ENCODE data around the gene SMTNL2. TPM values are rescaled to one million over a fixed set of nuclear protein-coding genes. Genes with fewer than 3 reads are reported as not detected.
A peak's percentile ranks its signal among the peaks of the same experiment; 100 is the strongest.
"Not testable (repeated sequence)": the region's sequence is repeated elsewhere in the genome, so short reads cannot be mapped to it uniquely, and the experiment has no call there.

SMTNL2 gene
- total RNA-seq, 1 experiment from 2014 or later, result 2.9 TPM

DNA sequence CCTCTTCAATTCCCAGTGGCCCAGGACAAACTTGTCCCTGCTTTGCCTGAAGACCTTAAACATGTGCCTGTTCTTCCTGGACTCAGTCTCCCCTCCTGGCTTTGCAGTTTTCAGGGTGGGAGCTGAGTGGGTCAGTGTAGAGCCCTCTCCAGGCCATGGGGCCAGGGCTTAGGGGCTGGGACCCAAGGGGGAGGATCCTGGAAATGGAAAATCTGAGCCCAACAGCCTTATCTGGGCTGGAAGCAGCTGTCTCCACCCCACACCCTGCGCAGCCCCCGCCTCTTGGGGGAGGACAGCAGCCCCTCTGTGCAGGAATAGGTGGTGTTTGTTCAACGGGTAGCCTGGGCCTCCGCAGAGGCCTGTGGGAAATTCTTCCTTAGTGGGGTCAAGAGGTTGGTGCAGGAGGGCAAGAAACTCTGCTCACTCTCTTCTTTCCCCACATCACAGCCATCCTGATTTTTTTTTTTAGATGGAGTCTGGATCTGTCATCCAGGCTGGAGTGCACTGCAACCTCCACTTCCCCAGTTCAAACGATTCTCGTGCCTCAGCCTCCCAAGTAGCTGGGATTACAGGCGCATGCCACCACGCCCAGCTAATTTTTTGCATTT, 6.8 kb upstream of the SMTNL2 start:
- in situ Hi-C loops (cut with HindIII; ENCODE audit: low pct_unique_long_range_greater_than_20kb, low sequenced_read_pairs), result no loop called here
- no peak for DNase-seq (ENCODE audit: low read depth)

DNA sequence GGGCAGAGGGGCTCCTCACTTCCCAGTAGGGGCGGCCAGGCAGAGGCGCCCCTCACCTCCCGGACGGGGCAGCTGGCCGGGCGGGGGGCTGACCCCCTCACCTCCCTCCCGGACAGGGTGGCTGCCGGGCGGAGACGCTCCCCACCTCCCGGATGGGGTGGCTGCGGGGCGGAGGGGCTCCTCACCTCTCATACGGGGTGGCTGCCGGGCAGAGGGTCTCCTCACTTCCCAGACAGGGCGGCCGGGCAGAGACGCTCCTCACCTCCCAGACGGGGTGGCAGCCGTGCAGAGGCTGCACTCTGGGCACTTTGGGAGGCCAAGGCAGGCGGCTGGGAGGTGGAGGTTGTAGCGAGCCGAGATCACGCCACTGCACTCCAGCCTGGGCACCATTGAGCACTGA, 6.0 kb upstream of the SMTNL2 start:
- DNase-seq (ENCODE audit: low read depth); in situ Hi-C loops (cut with HindIII; ENCODE audit: low pct_unique_long_range_greater_than_20kb, low sequenced_read_pairs): not testable (repeated sequence)

DNA sequence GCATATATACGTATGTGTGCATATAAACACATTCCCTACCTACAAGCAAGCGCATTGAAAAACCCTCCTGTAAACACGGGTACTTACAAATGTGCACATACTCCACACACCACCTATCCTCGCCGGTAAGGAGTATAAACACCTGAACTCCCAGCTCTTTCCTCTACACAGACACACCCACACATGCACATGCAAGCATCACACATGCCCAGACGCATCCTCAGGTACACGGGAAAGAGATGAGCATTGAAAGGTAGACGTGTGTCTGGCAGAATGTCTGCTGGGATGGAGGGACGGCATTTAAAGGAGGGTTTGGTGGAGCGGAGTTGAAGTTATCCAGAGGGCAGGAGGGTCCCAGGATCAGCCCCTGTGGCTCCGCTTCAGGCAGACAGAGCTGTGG, 4.7 kb upstream of the SMTNL2 start:
- in situ Hi-C loops (cut with HindIII; ENCODE audit: low pct_unique_long_range_greater_than_20kb, low sequenced_read_pairs), result no loop called here
- DNase-seq (ENCODE audit: low read depth), result no peak

DNA sequence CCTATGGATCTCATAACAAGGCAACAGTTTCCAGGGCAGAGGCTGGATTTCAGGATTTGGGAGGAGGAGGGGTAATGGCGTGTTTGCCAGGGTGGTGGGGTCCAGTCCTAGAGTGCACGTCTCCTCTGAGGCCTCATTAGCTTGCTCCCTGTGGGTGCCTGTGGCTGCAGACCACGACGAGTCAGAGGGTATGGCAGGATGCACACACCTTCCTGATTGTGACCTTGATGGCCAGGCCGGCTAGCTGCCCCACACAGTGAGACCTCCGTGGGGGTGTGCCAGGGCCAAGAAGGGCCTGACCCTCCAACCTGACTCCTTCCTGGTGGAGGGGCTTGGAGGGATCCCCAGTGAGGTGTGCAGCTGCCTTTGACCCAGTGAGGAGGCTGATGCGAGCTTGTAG, 4.0 kb upstream of the SMTNL2 start:
- peak; percentile 17 for DNase-seq (ENCODE audit: low read depth)
- in situ Hi-C loops (cut with HindIII; ENCODE audit: low pct_unique_long_range_greater_than_20kb, low sequenced_read_pairs), result no loop called here

DNA sequence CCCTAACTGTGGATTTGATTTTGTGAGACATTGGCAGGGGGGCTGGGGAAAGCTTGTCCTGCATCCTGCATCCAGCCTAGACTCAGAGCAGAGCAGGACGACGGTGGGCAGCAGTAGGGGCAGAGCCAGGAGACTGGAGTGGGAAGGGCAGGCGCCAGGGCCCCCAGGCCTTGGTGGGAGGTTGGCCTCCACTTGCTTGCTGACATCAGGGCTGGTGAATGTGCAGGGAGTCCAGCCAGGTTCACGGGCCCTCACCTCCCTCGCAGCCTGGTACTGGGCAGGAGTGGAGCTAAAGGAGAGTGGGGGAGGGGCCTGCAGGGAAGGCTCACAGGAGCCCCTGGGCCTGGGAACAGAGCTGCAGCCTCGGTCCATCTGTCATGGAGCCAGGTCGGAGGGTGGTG, 2.2 kb upstream of the SMTNL2 start:
- no peak for DNase-seq (ENCODE audit: low read depth)

DNA sequence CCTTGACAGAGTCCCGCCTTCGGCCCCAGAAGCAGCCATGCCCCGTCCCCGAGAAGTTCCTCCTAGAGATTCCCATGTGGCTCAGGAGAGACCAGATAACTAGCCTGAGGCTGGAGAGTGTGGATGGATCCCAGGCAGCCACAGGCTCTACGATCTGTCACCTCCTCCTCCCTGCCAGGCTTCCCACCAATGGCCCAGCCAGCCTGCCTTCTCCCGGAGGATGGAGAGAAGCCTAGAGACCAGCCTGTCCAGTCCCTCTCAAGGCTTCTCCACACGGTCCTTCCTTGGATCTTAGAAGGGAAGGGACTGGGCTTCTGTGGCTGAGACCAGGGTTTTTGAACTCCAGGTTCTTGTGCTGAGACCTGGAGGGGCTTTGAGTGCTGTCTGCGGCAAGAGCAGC, 1.6 kb upstream of the SMTNL2 start:
- in situ Hi-C loops (cut with HindIII; ENCODE audit: low pct_unique_long_range_greater_than_20kb, low sequenced_read_pairs), result no loop called here
- DNase-seq (ENCODE audit: low read depth), result no peak

More for the DNA sequence above, 2.2 kb upstream of the SMTNL2 start:
- in situ Hi-C loops (cut with HindIII; ENCODE audit: low pct_unique_long_range_greater_than_20kb, low sequenced_read_pairs), result no loop called here

DNA sequence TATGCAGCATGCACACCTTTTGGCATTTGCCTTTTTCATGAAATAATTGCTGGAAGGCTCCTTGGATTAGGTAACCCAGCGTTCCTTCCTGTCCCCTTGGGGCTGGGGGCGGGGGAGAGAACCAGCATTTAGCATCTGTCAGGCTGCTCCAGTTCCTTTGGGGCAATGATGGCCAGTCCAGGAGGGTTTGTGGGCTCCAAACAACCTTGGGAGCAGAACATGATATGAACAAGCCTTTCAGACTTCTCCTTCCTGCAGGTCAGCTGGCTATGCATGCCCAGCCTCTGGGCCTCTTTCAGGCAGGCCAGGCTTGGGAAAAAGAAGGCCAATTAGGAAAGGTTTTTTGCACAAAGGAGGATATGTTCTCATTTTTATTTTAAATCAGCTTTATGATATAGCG, 1.1 kb upstream of the SMTNL2 start:
- in situ Hi-C loops (cut with HindIII; ENCODE audit: low pct_unique_long_range_greater_than_20kb, low sequenced_read_pairs), result no loop called here
- DNase-seq (ENCODE audit: low read depth), result no peak

DNA sequence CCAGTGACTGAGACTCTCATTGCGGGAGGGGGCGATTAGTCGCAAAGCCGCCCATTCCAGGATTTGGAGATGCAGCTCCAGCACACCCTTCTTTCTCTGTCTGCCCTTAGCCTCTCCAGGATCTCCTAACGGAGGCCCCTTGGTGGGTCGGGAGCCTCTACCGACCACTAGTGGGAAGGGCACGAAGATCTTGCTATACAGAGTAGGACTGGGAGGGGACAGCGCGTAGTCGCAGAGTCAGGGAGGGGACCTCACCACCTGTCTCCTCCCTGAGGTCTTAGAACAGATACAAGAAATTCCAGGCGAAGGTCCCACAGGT, 588 bp upstream of the SMTNL2 start:
- DNase-seq (ENCODE audit: low read depth), result no peak
- in situ Hi-C loops (cut with HindIII; ENCODE audit: low pct_unique_long_range_greater_than_20kb, low sequenced_read_pairs), result no loop called here

DNA sequence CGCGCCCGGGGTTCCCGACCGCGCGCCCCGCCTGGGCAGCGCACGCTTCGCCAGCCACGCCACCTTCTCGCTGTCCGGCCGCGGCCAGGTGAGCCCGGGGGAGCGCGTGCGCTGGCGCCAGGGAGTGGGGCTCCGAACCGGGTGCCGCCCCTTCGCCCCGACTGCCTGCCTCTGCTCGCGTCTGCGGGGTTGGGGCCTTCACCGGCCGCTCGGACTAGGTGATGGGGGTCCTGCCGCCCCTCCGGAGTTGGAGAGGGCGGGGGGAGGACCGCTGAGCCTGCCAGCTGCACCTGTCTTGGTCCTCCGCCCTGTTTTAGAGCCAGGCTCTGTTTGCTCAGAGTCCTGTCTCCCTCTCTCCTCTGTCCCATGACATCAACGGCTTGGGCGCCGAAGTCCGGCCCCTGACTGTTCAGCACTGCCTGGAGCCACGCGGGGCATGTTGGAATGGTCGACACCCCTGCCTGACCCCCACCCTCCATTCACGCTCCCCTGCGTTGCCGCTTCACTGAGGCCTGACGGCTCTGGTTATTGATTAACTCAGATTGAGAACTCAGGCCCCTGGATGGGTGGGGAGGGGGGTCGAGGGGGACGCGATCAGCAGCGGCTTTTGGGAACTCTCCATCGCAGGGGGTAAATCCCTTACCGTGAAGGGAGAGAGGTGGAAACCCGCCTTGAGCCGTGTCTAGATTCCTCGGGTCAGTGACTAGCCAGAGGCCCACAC, 748 bp downstream of the SMTNL2 start:
- DNase-seq (ENCODE audit: low read depth), result peak; percentile 74
- in situ Hi-C loops (cut with HindIII; ENCODE audit: low pct_unique_long_range_greater_than_20kb, low sequenced_read_pairs), result no loop called here

DNA sequence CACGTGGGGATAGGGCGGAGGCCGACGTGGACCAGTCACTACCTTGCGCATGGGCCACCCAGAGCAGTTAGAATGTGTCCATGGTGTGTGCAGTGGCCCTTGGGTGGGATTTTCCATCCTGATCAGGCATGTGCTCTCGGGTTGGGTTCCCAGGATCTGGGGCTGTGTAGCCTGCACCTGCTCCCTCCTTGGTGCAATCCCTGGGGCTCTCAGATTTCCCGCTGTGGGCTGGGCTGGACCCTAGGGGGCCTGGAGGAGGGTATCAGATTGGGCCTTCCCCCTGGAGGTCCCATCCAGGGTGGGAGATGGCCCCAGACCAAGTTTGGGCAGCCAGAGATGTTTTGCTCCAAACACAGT, 1.3 kb downstream of the SMTNL2 start:
- DNase-seq (ENCODE audit: low read depth), result no peak
- in situ Hi-C loops (cut with HindIII; ENCODE audit: low pct_unique_long_range_greater_than_20kb, low sequenced_read_pairs), result no loop called here

DNA sequence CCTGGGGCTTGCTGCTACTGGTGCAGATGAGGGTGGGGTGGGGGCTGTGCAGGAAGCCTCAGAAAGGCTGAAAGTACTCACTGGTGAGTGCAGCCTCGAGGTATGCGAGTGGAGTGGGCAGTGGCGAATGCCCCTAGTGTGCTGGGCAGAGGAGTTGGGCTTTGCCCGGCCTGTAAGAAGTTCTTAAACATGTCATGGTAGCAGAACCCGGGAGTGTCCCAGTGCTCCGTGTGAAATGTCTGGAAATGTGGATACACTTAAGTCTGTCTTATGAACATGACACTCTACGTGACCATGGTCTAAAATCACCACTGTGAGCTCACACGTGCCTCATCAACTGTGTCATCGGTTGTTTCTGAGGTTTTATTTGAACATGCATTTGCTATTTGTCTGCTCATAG, 1.7 kb downstream of the SMTNL2 start:
- DNase-seq (ENCODE audit: low read depth), result no peak
- in situ Hi-C loops (cut with HindIII; ENCODE audit: low pct_unique_long_range_greater_than_20kb, low sequenced_read_pairs), result no loop called here

DNA sequence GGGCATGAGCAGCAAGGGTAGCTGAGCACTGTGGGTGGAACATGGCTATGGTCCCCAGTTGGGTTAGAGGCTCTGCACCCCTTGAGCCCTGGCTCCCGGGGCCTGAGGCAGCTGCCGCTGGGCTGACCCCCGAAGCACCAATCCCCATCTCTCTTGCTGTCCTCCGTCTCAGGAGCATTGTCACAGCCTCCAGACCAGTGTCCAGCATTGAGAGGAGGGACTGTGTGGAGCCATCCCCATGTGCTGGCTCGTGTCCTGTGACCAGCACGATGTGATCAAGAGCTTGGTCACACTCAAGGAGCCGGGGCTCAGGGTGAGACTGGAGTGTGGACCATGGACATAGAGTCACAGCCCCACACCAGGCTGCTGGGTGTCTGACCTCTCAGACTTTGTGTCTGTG, 2.9 kb downstream of the SMTNL2 start:
- in situ Hi-C loops (cut with HindIII; ENCODE audit: low pct_unique_long_range_greater_than_20kb, low sequenced_read_pairs), result no loop called here
- DNase-seq (ENCODE audit: low read depth), result no peak

DNA sequence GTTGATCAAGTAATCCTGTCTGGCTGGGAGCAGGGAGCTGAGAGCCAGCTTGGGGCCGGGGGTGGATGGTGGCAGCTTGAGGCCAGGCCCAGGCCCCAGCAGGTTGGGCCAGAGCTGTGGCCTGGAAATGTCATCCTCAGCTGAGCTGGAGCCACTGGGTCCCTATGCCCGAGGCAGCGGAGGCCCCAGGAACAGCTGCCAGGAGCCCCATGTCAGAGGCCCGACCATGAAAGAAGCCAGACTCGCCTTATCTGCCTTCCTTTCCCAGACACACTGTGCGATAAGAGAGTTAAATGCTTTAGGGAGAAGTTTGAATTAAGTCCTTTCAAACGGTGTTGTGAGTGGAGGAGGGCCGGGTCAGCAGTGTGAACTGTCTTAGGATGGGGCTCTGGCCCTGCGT, 3.5 kb downstream of the SMTNL2 start:
- in situ Hi-C loops (cut with HindIII; ENCODE audit: low pct_unique_long_range_greater_than_20kb, low sequenced_read_pairs), result no loop called here

DNA sequence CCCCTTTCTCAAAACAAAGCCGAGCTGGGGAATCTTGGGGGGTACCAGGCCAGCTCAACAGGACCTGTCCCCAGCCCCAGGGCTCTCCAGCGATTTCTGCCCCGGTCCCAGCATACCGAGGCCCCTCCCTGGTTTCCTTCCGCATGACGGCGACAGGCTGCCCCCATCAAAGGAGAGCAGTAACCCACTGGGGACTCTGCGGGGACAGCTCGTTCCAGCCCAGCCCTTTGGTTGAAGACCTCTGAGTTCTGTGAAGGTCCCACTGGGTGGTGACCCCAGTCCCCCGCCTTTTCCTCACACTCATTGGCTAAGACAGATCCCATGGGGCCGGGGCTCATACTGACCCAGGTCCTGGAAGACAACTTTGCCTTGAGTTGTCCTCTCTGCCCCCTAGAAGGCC, 4.1 kb downstream of the SMTNL2 start:
- in situ Hi-C loops (cut with HindIII; ENCODE audit: low pct_unique_long_range_greater_than_20kb, low sequenced_read_pairs), result no loop called here
- no peak for DNase-seq (ENCODE audit: low read depth)

More for the DNA sequence above, 3.5 kb downstream of the SMTNL2 start:
- DNase-seq (ENCODE audit: low read depth), result no peak

DNA sequence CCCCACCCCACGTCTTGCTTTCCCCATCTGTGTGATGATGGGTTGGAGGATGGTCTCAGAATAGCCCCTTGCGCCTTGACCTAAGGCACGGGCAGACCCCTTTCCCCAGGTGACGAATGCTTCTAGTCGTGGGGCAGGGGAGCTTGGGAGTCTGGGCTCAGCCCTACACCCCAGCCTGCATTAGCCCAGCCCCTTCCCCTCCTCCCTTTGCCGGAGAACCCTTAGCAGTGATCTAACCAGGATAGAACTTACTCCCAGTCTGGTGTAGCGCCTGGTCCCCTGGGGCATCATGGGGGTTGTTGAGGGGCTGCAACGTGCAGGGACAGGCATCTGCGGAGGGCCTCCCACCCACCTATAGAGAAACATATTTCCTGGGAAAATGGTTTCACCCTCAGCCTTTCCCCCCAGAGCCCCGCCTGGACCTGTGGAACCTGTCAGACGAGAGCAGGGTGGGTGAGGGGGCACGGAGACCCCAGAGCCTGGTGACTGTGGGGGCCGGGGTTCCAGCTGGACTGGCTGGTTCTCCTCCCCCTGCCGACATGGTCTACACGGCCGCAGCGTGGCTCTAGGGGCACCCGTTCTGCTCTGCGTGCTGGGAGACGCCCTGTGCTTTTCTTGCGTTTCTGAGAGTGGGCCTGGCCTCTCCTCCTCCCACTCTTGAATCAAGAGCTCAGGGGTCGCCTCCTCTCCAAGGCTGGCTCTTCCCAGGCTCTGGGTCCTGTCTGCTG, 4.7 kb downstream of the SMTNL2 start:
- in situ Hi-C loops (cut with HindIII; ENCODE audit: low pct_unique_long_range_greater_than_20kb, low sequenced_read_pairs), result no loop called here
- no peak for DNase-seq (ENCODE audit: low read depth)

DNA sequence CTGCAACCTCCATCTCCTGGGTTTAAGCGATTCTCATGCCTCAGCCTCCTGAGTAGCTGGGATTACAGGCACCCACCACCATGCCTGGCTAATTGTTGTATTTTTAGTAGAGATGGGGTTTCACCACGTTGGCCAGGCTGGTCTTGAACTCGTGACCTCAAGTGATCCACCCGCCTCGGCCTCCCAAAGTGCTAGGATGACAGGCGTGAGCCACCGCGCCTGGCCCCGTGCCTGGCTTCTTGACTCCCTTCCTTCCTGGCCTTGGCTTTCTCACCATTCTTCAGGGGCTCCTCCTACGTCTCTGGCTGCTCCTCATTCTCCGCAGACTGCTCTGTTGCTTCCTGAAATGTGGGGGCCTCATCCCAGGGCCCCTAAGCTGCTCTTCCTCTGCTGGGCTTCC, 5.7 kb downstream of the SMTNL2 start:
- in situ Hi-C loops (cut with HindIII; ENCODE audit: low pct_unique_long_range_greater_than_20kb, low sequenced_read_pairs); DNase-seq (ENCODE audit: low read depth): not testable (repeated sequence)

DNA sequence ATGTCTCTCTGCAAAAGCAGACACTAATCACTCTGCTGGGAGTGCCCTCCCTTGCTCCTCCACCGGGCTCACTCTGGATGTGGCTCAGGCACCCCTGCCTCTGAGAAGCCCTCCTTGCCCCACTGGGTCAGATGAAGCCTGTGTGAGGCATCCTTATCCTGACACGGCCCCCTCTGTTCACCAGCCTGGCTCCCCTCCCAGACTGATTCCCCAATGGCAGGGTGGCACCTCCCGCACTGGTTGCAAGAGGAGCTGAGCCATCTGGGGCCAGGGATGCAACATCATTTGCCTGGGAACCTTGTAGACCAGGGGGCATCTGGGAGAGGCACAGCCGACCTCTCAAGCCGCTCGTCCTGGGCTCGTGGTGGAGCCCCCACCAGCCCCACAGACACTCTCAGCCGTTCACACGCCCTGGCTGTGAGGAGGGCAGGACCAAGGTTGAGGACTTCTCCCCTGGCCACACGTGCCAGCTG, 6.7 kb downstream of the SMTNL2 start:
- in situ Hi-C loops (cut with HindIII; ENCODE audit: low pct_unique_long_range_greater_than_20kb, low sequenced_read_pairs), result no loop called here
- no peak for DNase-seq (ENCODE audit: low read depth)

DNA sequence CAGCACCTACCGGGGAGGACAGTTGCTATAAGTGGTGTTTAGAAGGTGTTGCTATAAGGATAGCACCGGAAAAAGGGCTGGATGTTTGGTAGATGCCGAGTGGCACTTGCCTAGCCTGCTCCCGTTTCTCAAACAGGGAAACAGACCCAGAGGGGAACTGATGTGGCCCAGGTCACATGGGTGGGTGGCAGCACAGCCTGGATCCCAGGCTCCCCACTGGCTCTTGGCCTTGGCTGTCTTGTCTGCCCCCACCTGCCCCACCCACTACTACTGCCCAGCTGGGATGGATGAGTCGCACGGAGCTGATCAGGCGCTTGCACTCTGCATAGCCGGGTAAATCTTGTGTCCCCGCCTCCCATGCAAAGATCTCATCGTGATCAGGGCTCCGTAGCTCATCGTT, 7.2 kb downstream of the SMTNL2 start:
- peak; percentile 59 for DNase-seq (ENCODE audit: low read depth)
- in situ Hi-C loops (cut with HindIII; ENCODE audit: low pct_unique_long_range_greater_than_20kb, low sequenced_read_pairs), result no loop called here

DNA sequence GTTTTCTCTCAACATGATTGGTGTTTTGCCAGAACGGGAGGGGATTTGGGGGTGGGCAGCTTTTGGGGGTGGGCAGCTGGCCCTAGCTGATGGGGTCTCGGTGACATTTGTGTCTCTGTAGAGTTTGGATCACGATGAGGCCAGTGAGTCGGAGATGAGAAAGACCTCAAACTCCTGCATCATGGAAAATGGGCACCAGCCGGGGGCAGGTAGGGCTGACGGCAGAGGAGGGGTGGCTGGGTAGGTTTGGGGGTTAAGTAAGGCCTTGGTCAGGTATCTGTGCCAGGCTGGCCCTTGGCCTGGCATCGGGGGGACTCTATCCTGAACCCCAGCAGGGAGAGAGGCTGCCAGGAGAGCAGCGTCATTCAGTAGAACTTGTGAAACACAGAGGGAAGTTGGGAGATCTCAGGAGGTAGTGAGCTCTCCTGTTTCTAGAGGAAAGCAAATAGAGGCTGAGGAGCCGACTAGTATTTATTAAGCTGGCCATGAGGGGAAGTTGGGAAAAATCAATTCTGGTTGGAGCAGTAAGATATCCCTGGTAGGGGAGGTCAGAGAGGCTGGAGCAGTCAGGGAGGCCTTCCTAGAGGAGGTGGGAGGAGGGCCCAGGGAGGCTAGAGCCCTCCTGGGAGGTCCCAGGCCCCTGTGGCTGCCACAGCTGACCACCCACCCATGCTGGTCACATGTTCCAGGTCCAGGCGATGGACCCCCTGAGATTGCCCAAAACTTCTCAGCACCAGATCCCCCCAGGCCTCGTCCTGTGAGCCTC, 8.1 kb downstream of the SMTNL2 start:
- DNase-seq (ENCODE audit: low read depth), result no peak
- in situ Hi-C loops (cut with HindIII; ENCODE audit: low pct_unique_long_range_greater_than_20kb, low sequenced_read_pairs), result no loop called here
